SK-N-MC (cell line): Measurements from ENCODE around the gene PTPRK.

ENCODE experiments used
- DNase-seq: peaks from one replicate; pipeline ENCODE4 v3.0.0-alpha.2; 2011; ENCODE audit warnings: low read depth, low spot score
- H3K27ac ChIP-seq: fragments of 200-600 bp; sonication (generic); 2 replicates; pipeline ENCODE4 v1.5.1; 2016; ENCODE audit warnings: mixed run types
- H3K36me3 ChIP-seq: fragments of 200-600 bp; sonication (generic); 2 replicates; pipeline ENCODE4 v1.6.1; 2017; ENCODE audit warnings: antibody characterized with exemption, low read length, mixed read lengths; ENCODE audit not compliant: insufficient read depth
- H3K4me3 ChIP-seq: fragments of 200-600 bp; sonication (generic); 2 replicates; pipeline ENCODE4 v1.5.1; 2016
- H3K9ac ChIP-seq: fragments of 200-600 bp; sonication (generic); 2 replicates; pipeline ENCODE4 v1.8.0; 2017; ENCODE audit warnings: mixed run types, mixed read lengths; ENCODE audit not compliant: insufficient read length
- H3K9me3 ChIP-seq: fragments of 200-600 bp; sonication (generic); 2 replicates; pipeline ENCODE4 v1.6.1; 2017; ENCODE audit warnings: low read depth, mild to moderate bottlenecking, antibody characterized with exemption, low read length, moderate library complexity, mixed read lengths
- EZH2 ChIP-seq: fragments of 200-600 bp; sonication (generic); IDR thresholded peaks from one replicate; pipeline ENCODE4 v1.6.1; 2017; ENCODE audit warnings: antibody characterized with exemption
- FOXP2 ChIP-seq: optimal IDR thresholded peaks from 2 replicates; pipeline ENCODE3; 2011; ENCODE audit warnings: mild to moderate bottlenecking, moderate library complexity; ENCODE audit not compliant: insufficient read depth; ENCODE audit errors: extremely low read length, control extremely low read depth
- POLR2AphosphoS5 ChIP-seq: IDR thresholded peaks from 2 replicates; pipeline ENCODE4 v1.6.1; 2012; ENCODE audit warnings: mild to moderate bottlenecking, low read depth, low read length, borderline replicate concordance

PTPRK gene

GRCh38 chr6:128367437-128367836 is 153.0 kb downstream of the PTPRK start:
- no peak overlapping the region for H3K27ac ChIP-seq
- no peak overlapping the region for H3K4me3 ChIP-seq
- no peak for DNase-seq
- H3K9me3 ChIP-seq = no peaks in the 10 kb centered on the region
- H3K36me3 ChIP-seq = no peaks in the 10 kb centered on the region; the same call in 1 of the 2 replicates
- no peak overlapping the region for H3K9ac ChIP-seq
- no peak for TF ChIP-seq EZH2
- no peak for TF ChIP-seq POLR2AphosphoS5
- TF ChIP-seq FOXP2 = no peak

DNA sequence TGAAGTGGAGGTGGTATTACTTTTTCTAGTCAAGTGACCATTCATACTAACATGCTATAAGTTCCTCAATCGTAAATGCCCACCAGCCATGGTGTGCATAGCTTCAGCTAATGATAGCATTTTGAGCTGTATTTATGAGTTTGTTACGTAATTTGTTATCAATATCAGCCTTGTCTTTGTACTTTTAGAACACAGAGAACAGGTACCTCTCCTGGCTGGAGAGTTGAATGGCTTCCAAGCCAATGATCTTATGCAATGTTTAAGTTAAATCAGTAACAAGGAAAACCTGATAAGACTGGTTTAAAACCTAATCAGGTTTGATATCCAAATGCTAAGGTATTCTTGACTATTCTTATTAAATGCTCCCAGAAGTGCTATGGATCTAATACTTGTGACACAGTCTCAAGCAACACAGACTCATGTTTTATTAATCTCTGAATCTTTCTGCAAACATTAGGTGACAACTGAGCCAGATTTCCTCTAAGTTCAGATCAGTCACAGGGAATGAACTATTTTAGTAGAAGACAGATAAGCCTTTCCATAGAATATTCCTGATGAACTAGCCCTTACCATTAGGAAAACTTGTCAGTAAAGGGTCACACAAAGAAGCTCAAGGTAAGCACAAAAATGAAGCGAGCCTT is 154.8 kb downstream of the PTPRK start:
- Histone ChIP-seq H3K27ac (no peak overlapping the region), H3K9me3 (no peaks in the 10 kb centered on the region), H3K36me3 (no peaks in the 10 kb centered on the region), H3K9ac (no peak overlapping the region), H3K4me3 (no peak overlapping the region)
- no peak for DNase-seq
- no peak for TF ChIP-seq EZH2
- no peak for TF ChIP-seq POLR2AphosphoS5
- no peak for TF ChIP-seq FOXP2

DNA sequence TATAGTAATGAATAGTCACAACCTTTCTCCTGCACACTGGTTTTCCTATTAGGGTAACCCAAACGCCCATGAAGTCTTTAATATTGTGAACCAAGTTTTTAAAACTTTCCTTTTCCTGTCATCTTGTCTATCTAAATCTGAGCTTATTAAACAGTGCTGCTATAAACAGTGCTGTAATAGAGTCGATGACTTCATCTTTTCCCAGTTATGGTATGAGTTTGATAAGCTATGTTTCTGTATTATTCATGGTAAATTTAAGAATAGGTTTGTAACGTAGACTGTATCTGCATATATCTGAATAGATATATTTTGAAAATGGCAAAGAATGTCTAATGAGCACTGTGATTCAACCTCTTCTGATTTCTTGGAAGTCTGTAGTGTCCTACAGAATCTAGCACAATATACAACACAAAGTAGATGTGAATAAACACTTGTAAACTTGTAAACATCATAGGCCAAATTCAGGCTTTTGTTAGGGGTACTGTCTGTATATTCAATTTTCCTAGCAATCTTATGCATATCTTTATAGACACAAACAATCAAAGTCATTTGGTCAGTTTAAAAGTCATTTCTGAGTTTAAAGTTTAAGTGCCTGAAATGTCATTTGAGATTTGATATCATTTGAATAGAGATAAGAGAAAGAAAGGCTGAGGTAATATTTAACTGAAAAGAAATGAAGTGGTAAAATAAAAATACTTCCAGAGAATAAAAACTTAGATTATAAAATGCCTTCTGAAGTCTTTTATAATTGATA is 155.5 kb downstream of the PTPRK start:
- Histone ChIP-seq H3K9ac (no peak overlapping the region), H3K4me3 (no peak overlapping the region), H3K36me3 (no peaks in the 10 kb centered on the region), H3K9me3 (no peaks in the 10 kb centered on the region), H3K27ac (no peak overlapping the region)
- no peak for TF ChIP-seq FOXP2
- no peak for DNase-seq

GRCh38 chr6:128363020-128363813 is 157.2 kb downstream of the PTPRK start:
- H3K9ac ChIP-seq = no peak overlapping the region
- TF ChIP-seq FOXP2 (no peak), POLR2AphosphoS5 (no peak), EZH2 (no peak)
- H3K4me3 ChIP-seq = no peak overlapping the region
- no peaks in the 10 kb centered on the region for H3K36me3 ChIP-seq
- DNase-seq = no peak
- no peaks in the 10 kb centered on the region for H3K9me3 ChIP-seq
- no peak overlapping the region for H3K27ac ChIP-seq

- Histone ChIP-seq H3K4me3 (no peak overlapping the region), H3K9me3 (no peaks in the 10 kb centered on the region), H3K27ac (no peak overlapping the region), H3K36me3 (no peaks in the 10 kb centered on the region), H3K9ac (no peak overlapping the region)
- DNase-seq = no peak
- no peak for TF ChIP-seq POLR2AphosphoS5
- no peak for TF ChIP-seq FOXP2
- TF ChIP-seq EZH2 = no peak
These were observed 159.0 kb downstream of the PTPRK start for GRCh38 chr6:128361378-128361777.

DNA sequence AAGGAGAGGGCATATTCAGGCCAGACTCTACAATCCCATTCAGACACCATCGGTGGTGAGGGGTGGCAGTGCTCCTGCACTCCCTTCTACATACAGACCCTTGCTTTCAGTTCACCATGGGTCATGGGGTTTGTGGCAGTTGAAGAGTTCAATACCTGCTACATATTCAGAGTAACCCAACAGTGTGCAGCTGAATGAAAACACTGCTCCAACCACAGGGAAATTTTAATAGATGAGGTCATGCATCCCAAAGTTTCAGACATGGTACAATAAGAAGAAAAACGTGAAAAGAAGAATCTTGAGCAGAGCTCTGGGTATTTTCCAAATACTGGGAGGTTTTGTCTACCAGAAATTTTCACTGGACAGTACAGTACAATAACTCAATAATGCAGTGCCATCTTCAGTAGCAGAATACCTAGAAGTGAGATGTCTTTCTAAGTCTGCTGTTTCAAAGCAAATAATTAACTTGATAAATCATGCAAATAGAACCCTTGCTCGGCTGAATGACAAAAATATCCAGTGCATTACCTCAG is 162.1 kb downstream of the PTPRK start:
- Histone ChIP-seq H3K9me3 (no peaks in the 10 kb centered on the region), H3K4me3 (no peak overlapping the region), H3K9ac (no peak overlapping the region), H3K27ac (no peak overlapping the region), H3K36me3 (no peaks in the 10 kb centered on the region)
- TF ChIP-seq FOXP2 = no peak
- no peak for TF ChIP-seq POLR2AphosphoS5
- no peak for TF ChIP-seq EZH2
- no peak for DNase-seq

DNA sequence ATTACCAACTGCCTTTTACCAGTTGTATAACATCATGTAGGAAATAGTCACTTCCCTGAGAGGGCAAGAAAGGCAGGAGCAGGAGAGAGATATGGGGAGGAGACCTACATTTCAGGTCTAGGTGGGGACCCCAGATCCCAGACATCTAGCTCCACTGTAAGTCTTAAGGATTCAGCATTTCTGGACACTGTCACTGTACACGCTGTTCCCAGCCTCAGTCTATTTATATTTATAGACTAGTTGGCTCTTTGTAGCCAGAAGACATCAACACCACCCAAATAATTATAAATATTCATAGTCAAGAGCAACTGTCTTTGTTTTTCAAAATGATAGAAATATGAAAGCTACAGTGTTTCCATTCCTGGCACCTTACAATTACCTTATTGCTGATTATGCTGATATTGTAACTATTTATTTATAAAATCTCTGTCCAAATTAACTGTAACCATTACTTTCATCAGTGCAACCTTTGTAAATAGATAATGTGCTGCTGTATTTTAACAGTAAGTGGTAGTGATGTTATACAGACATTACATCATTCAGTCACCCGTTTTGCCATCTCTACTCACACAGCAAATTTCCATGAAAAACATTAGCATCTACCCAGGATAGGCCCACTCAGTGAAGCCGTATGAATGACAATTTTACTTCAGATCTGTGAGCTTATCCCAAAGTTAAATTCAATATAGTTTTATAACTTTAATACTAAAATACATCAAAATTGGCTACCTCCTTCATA is 162.8 kb downstream of the PTPRK start:
- no peak for DNase-seq
- TF ChIP-seq FOXP2 (no peak), EZH2 (no peak), POLR2AphosphoS5 (no peak)
- H3K27ac ChIP-seq = no peak overlapping the region

GRCh38 chr6:128352366-128352765 is 168.0 kb downstream of the PTPRK start:
- H3K9ac ChIP-seq = no peak overlapping the region
- no peak for DNase-seq
- no peak for TF ChIP-seq EZH2
- no peak for TF ChIP-seq FOXP2
- no peaks in the 10 kb centered on the region for H3K36me3 ChIP-seq
- no peaks in the 10 kb centered on the region for H3K9me3 ChIP-seq
- no peak overlapping the region for H3K27ac ChIP-seq
- no peak overlapping the region for H3K4me3 ChIP-seq

More for the DNA sequence above, 162.8 kb downstream of the PTPRK start:
- H3K36me3 ChIP-seq = no peaks in the 10 kb centered on the region
- no peak overlapping the region for H3K9ac ChIP-seq
- no peak overlapping the region for H3K4me3 ChIP-seq
- H3K9me3 ChIP-seq = no peaks in the 10 kb centered on the region
